Measurements from ENCODE around the gene PGLYRP4.

PGLYRP4 gene

GRCh38 chr1:153366261-153366660 lies 17.6 kb upstream of the PGLYRP4 start:
- H3K9me3 ChIP-seq (ENCODE audit: insufficient read depth, low read length, severe bottlenecking): no peaks in the 10 kb centered on the region
- no peak overlapping the region for H3K27ac ChIP-seq (ENCODE audit: low read length)
- H3K27me3 ChIP-seq (ENCODE audit: insufficient read depth, low read length, poor library complexity): peaks cover 40% of the 10 kb centered on the region
- H3K4me1 ChIP-seq (ENCODE audit: insufficient read depth, low read length): no peaks in the 10 kb centered on the region
- no peak overlapping the region for H3K4me2 ChIP-seq (ENCODE audit: insufficient read depth, low read length)
- no peak for ATAC-seq (ENCODE audit: insufficient read depth, low read depth)
- H2AFZ ChIP-seq (ENCODE audit: low read depth, low read length): no peak overlapping the region
- no peaks in the 10 kb centered on the region for H4K20me1 ChIP-seq (ENCODE audit: insufficient read depth, low read length)
- no peak for TF ChIP-seq CTCF (IDR thresholded peaks at IDR 0.05; ENCODE audit: borderline replicate concordance, extremely low read depth, low read length, poor library complexity, severe bottlenecking)
- no peak for TF ChIP-seq EZH2 (IDR thresholded peaks at IDR 0.05; ENCODE audit: borderline replicate concordance, low read depth, low read length, severe bottlenecking)
- no peak overlapping the region for H3K9ac ChIP-seq (ENCODE audit: low read depth, low read length)
- H3K36me3 ChIP-seq (ENCODE audit: insufficient read depth, low read length): no peaks in the 10 kb centered on the region
- no peaks in the 10 kb centered on the region for H3K79me2 ChIP-seq (ENCODE audit: insufficient read depth, low read length)
- DNase-seq: no peak
- H3K4me3 ChIP-seq (ENCODE audit: low read depth in 1 of 2, low read length in 2 of 2): no peak overlapping the region

- H3K27ac ChIP-seq (ENCODE audit: low read length): no peak overlapping the region
- no peak for TF ChIP-seq CTCF (IDR thresholded peaks at IDR 0.05; ENCODE audit: borderline replicate concordance, extremely low read depth, low read length, poor library complexity, severe bottlenecking)
- TF ChIP-seq EZH2 (IDR thresholded peaks at IDR 0.05; ENCODE audit: borderline replicate concordance, low read depth, low read length, severe bottlenecking): no peak
- H3K9me3 ChIP-seq (ENCODE audit: insufficient read depth, low read length, severe bottlenecking): no peaks in the 10 kb centered on the region
- H3K4me2 ChIP-seq (ENCODE audit: insufficient read depth, low read length): no peak overlapping the region
- H3K9ac ChIP-seq (ENCODE audit: low read depth, low read length): no peak overlapping the region
- H3K4me3 ChIP-seq (ENCODE audit: low read depth in 1 of 2, low read length in 2 of 2): no peak overlapping the region
- no peaks in the 10 kb centered on the region for H3K4me1 ChIP-seq (ENCODE audit: insufficient read depth, low read length)
- H4K20me1 ChIP-seq (ENCODE audit: insufficient read depth, low read length): no peaks in the 10 kb centered on the region
- ATAC-seq (ENCODE audit: insufficient read depth, low read depth): no peak
- no peak for DNase-seq
- peaks cover 46% of the 10 kb centered on the region for H3K27me3 ChIP-seq (ENCODE audit: insufficient read depth, low read length, poor library complexity)
- no peak overlapping the region for H2AFZ ChIP-seq (ENCODE audit: low read depth, low read length)
- H3K36me3 ChIP-seq (ENCODE audit: insufficient read depth, low read length): no peaks in the 10 kb centered on the region
- H3K79me2 ChIP-seq (ENCODE audit: insufficient read depth, low read length): no peaks in the 10 kb centered on the region
These were observed 17.1 kb upstream of the PGLYRP4 start for GRCh38 chr1:153365696-153366095.

GRCh38 chr1:153364766-153365666 lies 16.4 kb upstream of the PGLYRP4 start:
- H2AFZ ChIP-seq (ENCODE audit: low read depth, low read length): no peak overlapping the region
- no peaks in the 10 kb centered on the region for H3K9me3 ChIP-seq (ENCODE audit: insufficient read depth, low read length, severe bottlenecking)
- no peak for DNase-seq
- no peak overlapping the region for H3K4me3 ChIP-seq (ENCODE audit: low read depth in 1 of 2, low read length in 2 of 2)
- no peak overlapping the region for H3K4me2 ChIP-seq (ENCODE audit: insufficient read depth, low read length)
- no peaks in the 10 kb centered on the region for H3K4me1 ChIP-seq (ENCODE audit: insufficient read depth, low read length)
- TF ChIP-seq EZH2 (IDR thresholded peaks at IDR 0.05; ENCODE audit: borderline replicate concordance, low read depth, low read length, severe bottlenecking): no peak
- TF ChIP-seq CTCF (IDR thresholded peaks at IDR 0.05; ENCODE audit: borderline replicate concordance, extremely low read depth, low read length, poor library complexity, severe bottlenecking): no peak
- H3K36me3 ChIP-seq (ENCODE audit: insufficient read depth, low read length): no peaks in the 10 kb centered on the region
- H4K20me1 ChIP-seq (ENCODE audit: insufficient read depth, low read length): no peaks in the 10 kb centered on the region
- H3K79me2 ChIP-seq (ENCODE audit: insufficient read depth, low read length): no peaks in the 10 kb centered on the region
- peaks cover 48% of the 10 kb centered on the region for H3K27me3 ChIP-seq (ENCODE audit: insufficient read depth, low read length, poor library complexity)
- ATAC-seq (ENCODE audit: insufficient read depth, low read depth): no peak
- H3K9ac ChIP-seq (ENCODE audit: low read depth, low read length): no peak overlapping the region
- no peak overlapping the region for H3K27ac ChIP-seq (ENCODE audit: low read length)
